ENCODE results near the gene SDSL. TPM values are rescaled to one million over a fixed set of nuclear protein-coding genes. Genes with fewer than 3 reads are reported as not detected.

The SDSL gene
- total RNA-seq, 1 experiment from 2014 or later: 0.46 TPM

GRCh38 chr12:113436993-113437728, 15.0 kb downstream of the SDSL start:
- Histone ChIP-seq H3K18ac (ENCODE audit: insufficient read length, low read depth, low read length) (no peak overlapping the region), H3K27me3 (ENCODE audit: insufficient read depth, low read length) (no peaks in the 10 kb centered on the region), H4K5ac (ENCODE audit: insufficient read length, low read depth, low read length) (no peak overlapping the region), H3K23ac (ENCODE audit: insufficient read length, low read depth, low read length) (no peak overlapping the region), H2AFZ (ENCODE audit: low read length) (no peak overlapping the region), H3K4me1 (ENCODE audit: insufficient read depth, low read length) (no peaks in the 10 kb centered on the region), H3K79me2 (ENCODE audit: insufficient read depth, low read length) (no peaks in the 10 kb centered on the region), H3K79me1 (ENCODE audit: insufficient read depth, low read depth, low read length, poor library complexity, severe bottlenecking) (no peaks in the 10 kb centered on the region), H2BK15ac (ENCODE audit: low read depth, low read length) (no peak overlapping the region), H3K27ac (ENCODE audit: insufficient read length, low read depth, low read length) (no peak overlapping the region), H3K9ac (ENCODE audit: extremely low read depth, insufficient read length, low read length) (no peak overlapping the region), H3K14ac (ENCODE audit: insufficient read depth, low read length) (no peak overlapping the region), H2BK120ac (ENCODE audit: low read depth, low read length, poor library complexity, severe bottlenecking) (no peak overlapping the region), H2BK5ac (ENCODE audit: insufficient read length, low read length) (no peak overlapping the region), H3K9me3 (ENCODE audit: control insufficient read depth, low read depth, low read length) (no peaks in the 10 kb centered on the region), H2BK20ac (ENCODE audit: low read depth, low read length, poor library complexity, severe bottlenecking) (no peak overlapping the region), H3K56ac (ENCODE audit: insufficient read length, low read depth, low read length) (no peak overlapping the region), H3T11ph (ENCODE audit: low read length) (no peak overlapping the region), H3K4me2 (ENCODE audit: insufficient read depth, insufficient read length, low read length) (no peak overlapping the region), H3K4ac (ENCODE audit: low read depth, low read length) (no peak overlapping the region), H3K23me2 (ENCODE audit: insufficient read length, low read depth, low read length, poor library complexity, severe bottlenecking) (no peaks in the 10 kb centered on the region), H4K20me1 (ENCODE audit: control insufficient read depth, insufficient read depth, insufficient read length) (no peaks in the 10 kb centered on the region), H2BK12ac (ENCODE audit: insufficient read length, low read depth, low read length) (no peak overlapping the region), H4K8ac (replicated peaks; ENCODE audit: insufficient read length, low read depth, low read length) (no peak overlapping the region), H4K91ac (ENCODE audit: insufficient read length, low read depth, low read length) (no peak overlapping the region), H2AK5ac (ENCODE audit: insufficient read length, low read length) (no peak overlapping the region)
- H3K27me3 Mint-ChIP-seq (ENCODE audit: low read depth): peaks cover 11% of the 10 kb centered on the region
- no peaks in the 10 kb centered on the region for H3K36me3 Mint-ChIP-seq (ENCODE audit: insufficient read depth in 1 of 3, low read depth in 3 of 3)
- H3K4me1 Mint-ChIP-seq: peaks cover 3 to 10% of the 10 kb centered on the region in 2 experiments
- DNase-seq: no peak
- H3K27ac Mint-ChIP-seq: no peak overlapping the region
- 100% methylated on average over 2 of the region's 6 CpGs for WGBS (ENCODE audit: extremely low coverage, insufficient read length, low lambda C conversion rate)
- H3K9me3 Mint-ChIP-seq: no peaks in the 10 kb centered on the region; a peak in 1 of 5 replicates
- TF ChIP-seq CTCF (conservative IDR thresholded peaks at IDR 0.05): no peak
- no peak overlapping the region for H3K4me3 Mint-ChIP-seq
